Activated CD8-positive, alpha-beta T cell treated with anti-CD3 and anti-CD28 coated beads for 36 hours (primary cell): ENCODE measurements around the gene C16orf74. TPM values are rescaled to one million over a fixed set of nuclear protein-coding genes. Genes with fewer than 3 reads are reported as not detected.

Source experiments
- ATAC-seq: fragments of 200-7000 bp; cut with Tn5 transposase; one replicate; pipeline ENCODE4 v1.10.0; 2021; ENCODE audit warnings: mild to moderate bottlenecking, moderate library complexity
- CTCF ChIA-PET: fragments of 350-600 bp; sonication (Branson Sonifier 250); formaldehyde crosslinking; loops from one replicate; lab custom pipeline; 2021; ENCODE audit warnings: antibody characterized with exemption; lab: Charles Lee
- POLR2A ChIA-PET: fragments of 350-600 bp; sonication (Branson Sonifier 250); formaldehyde crosslinking; loops from one replicate; lab custom pipeline; 2021; ENCODE audit warnings: antibody characterized with exemption; lab: Charles Lee
- DNase-seq: peaks from one replicate; pipeline ENCODE4 v3.0.0-alpha.2; 2020
- H3K27ac Mint-ChIP-seq: one replicate; pipeline ENCODE4 v1.8.0; 2021; ENCODE audit warnings: mild to moderate bottlenecking, mixed read lengths
- H3K27me3 Mint-ChIP-seq: one replicate; pipeline ENCODE4 v1.8.0; 2021; ENCODE audit warnings: mixed read lengths
- H3K36me3 Mint-ChIP-seq: one replicate; pipeline ENCODE4 v1.8.0; 2021; ENCODE audit warnings: low read depth, mixed read lengths
- H3K4me1 Mint-ChIP-seq: one replicate; pipeline ENCODE4 v1.8.0; 2021; ENCODE audit warnings: low read depth, mixed read lengths
- H3K4me3 Mint-ChIP-seq: one replicate; pipeline ENCODE4 v1.8.0; 2021; ENCODE audit warnings: mild to moderate bottlenecking, moderate library complexity, mixed read lengths
- H3K9me3 Mint-ChIP-seq: one replicate; pipeline ENCODE4 v1.8.0; 2021; ENCODE audit warnings: mixed read lengths
- intact Hi-C: fragments of 100-400 bp; cut with micrococcal nuclease; formaldehyde crosslinking; loops from one replicate; pipeline ENCODE4 v1.10.0; 2022
- total RNA-seq, 2 experiments: library from RNA; stranded (reverse); gene quantifications; one replicate each; pipeline ENCODE4 v1.2.3, GENCODE V29; 2021
- TF ChIP-seq, protein P1 (sequence below): fragments of 200-600 bp; IDR thresholded peaks from one replicate; pipeline ENCODE4 v1.8.0; 2022; ENCODE audit warnings: antibody characterized with exemption, mild to moderate bottlenecking

Gene C16orf74
- total RNA-seq, 2 experiments from 2014 or later: 1.1 to 1.4 TPM

DNA sequence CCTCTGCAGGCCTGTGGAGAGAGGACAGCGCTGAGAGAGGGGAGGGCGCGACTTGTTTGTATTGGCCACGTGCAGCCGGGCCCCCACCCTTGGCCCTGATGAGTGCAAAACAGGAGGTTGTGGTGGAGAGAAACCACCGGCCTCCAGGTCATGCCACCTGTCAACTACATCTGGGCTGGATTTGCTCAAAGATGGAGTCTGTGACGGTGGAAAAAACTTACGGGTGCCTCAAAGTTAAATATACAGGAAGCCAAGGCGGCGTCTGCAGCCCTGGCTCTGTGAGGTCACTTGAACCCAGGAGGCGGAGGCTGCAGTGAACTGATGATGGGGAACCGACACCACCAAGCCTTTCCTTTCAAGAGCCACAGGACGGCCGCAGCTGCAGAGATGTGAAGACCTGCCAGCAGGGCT, 15.7 kb downstream of the C16orf74 start:
- POLR2A ChIA-PET: no interaction called here

DNA sequence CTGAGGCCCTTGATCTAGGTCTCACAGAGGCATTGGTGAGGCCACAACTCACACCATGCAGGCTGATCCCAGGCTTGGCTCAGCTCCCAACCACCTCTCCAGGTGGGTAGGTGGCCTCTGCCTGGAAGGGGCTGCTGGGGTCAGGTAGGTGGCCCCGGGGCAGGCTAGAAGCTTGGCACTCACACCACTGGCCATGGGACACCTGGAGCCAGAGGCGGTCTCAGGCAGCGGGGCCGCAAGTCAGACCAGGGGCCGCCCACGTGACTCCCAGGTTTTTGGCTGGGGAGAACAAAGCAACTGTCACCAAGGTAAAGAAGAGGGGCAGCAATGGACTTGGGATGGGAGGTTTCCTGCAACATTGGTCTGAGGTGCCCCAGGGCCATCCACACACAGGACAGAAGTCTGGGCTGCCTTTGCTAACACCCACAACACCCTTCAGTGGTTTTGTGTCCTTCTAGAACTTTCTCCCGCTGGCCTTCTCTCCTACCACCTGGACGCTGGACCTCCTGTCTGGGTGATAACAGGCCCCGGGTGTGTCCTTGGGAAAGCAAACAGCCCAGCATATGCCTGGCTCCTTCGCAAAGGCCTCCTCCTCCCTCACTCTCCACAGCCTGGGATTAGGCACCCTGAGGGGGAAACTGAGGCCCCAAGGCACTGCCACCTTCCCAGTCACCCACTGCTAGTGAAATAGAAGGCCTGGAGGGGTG, 16.4 kb downstream of the C16orf74 start:
- Mint-ChIP-seq H3K27me3 (no peaks in the 10 kb centered on the region), H3K27ac (no peak overlapping the region), H3K4me3 (no peak overlapping the region), H3K36me3 (no peaks in the 10 kb centered on the region), H3K4me1 (peaks cover 28% of the 10 kb centered on the region), H3K9me3 (no peaks in the 10 kb centered on the region)
- no peak for ATAC-seq
- CTCF ChIA-PET: no interaction called here
- TF ChIP-seq, protein P1, sequence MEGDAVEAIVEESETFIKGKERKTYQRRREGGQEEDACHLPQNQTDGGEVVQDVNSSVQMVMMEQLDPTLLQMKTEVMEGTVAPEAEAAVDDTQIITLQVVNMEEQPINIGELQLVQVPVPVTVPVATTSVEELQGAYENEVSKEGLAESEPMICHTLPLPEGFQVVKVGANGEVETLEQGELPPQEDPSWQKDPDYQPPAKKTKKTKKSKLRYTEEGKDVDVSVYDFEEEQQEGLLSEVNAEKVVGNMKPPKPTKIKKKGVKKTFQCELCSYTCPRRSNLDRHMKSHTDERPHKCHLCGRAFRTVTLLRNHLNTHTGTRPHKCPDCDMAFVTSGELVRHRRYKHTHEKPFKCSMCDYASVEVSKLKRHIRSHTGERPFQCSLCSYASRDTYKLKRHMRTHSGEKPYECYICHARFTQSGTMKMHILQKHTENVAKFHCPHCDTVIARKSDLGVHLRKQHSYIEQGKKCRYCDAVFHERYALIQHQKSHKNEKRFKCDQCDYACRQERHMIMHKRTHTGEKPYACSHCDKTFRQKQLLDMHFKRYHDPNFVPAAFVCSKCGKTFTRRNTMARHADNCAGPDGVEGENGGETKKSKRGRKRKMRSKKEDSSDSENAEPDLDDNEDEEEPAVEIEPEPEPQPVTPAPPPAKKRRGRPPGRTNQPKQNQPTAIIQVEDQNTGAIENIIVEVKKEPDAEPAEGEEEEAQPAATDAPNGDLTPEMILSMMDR: no peak
- POLR2A ChIA-PET: no interaction called here
- intact Hi-C loops: no loop called here
- DNase-seq: no peak

More for the DNA sequence above, 15.7 kb downstream of the C16orf74 start:
- TF ChIP-seq, protein P1: no peak
- Mint-ChIP-seq H3K27me3 (no peaks in the 10 kb centered on the region), H3K9me3 (no peaks in the 10 kb centered on the region), H3K4me1 (peaks cover 28% of the 10 kb centered on the region), H3K4me3 (peak overlapping the region; percentile 21), H3K27ac (peak overlapping the region; percentile 25), H3K36me3 (no peaks in the 10 kb centered on the region)
- intact Hi-C loops: no loop called here
- ATAC-seq (peak; percentile 78), DNase-seq (peak; percentile 82)
- CTCF ChIA-PET: no interaction called here

DNA sequence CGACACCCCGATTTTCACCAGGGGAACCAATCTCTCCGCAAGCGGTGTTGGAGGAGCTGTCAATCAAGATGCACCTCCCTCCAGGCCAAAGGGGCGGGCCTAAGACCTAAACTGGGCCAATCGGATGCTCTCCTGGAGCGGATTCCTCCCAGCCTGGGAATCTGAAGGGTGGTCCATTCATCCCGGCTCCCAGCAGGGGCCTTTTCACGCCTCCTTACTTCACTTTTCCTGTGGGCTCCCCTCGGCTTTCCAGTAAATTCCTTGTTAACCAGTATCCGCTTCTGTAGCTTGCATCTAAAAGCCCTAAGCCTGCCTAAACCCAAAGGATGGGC, 17.1 kb downstream of the C16orf74 start:
- intact Hi-C loops: no loop called here
- DNase-seq (no peak), ATAC-seq (no peak)
- H3K27ac Mint-ChIP-seq: no peak overlapping the region
- H3K4me3 Mint-ChIP-seq: no peak overlapping the region
- H3K9me3 Mint-ChIP-seq: no peaks in the 10 kb centered on the region
- peaks cover 28% of the 10 kb centered on the region for H3K4me1 Mint-ChIP-seq
- ChIA-PET CTCF (no interaction called here), POLR2A (no interaction called here)
- H3K27me3 Mint-ChIP-seq: no peaks in the 10 kb centered on the region
- TF ChIP-seq, protein P1: no peak
- no peaks in the 10 kb centered on the region for H3K36me3 Mint-ChIP-seq

DNA sequence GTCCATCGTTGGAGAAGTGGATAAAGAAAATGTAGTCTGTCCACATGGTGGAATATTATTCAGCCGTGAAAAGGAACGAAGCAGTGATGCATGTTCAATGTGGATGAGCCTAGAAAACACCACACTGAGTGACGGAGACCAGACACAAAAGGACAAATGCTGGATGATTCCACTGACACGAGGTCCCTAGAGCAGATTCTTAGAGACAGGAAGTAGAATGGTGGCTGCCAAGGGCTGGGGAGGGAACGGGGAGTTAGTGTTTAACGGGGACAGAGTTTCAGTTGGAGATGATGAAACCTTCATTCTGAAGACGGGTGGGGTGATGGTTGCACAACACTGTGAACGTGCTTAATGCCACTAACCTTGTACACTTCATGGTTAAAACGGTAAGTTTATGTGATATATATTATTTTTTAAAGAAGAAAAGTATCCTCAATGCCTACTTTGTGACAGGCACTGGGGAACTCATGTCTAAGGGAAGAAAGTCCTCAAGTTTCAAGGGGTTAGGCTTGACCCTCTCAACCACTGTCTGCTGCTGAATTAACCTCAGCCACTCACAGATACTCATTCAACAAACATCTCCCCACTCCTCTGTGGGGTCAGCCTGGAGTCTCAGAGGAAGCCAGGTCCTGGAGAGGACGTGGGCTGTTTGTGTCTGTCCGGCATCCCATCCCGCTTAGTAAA, 17.6 kb downstream of the C16orf74 start:
- ChIA-PET POLR2A (no interaction called here), CTCF (no interaction called here)
- no peak for ATAC-seq
- Mint-ChIP-seq H3K27ac (no peak overlapping the region), H3K36me3 (no peaks in the 10 kb centered on the region), H3K4me1 (peaks cover 28% of the 10 kb centered on the region), H3K4me3 (no peak overlapping the region), H3K9me3 (no peaks in the 10 kb centered on the region), H3K27me3 (no peaks in the 10 kb centered on the region)
- TF ChIP-seq, protein P1: no peak
- intact Hi-C loops: no loop called here
- DNase-seq: no peak

DNA sequence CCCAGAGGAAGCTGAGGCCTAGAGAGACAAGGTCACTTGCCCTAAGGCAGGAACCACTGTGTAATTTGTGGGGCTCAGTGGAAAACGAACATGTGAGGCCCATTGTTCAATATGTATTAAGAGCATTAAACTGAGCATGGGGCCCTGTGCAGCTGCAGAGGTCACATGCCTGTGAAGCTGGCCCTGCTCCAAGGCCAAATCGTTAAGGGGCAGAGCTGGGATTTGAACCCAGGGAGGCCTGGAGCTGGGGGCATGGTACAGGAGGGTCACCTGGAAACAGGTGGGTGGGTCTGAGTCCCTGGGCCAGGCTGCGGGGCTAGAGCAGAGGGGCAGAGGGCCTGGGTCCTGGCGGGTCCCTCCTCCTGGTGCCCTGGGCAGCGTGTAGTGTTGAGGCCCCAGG, 19.7 kb downstream of the C16orf74 start:
- TF ChIP-seq, protein P1: no peak
- Mint-ChIP-seq H3K4me3 (no peak overlapping the region), H3K27ac (no peak overlapping the region), H3K27me3 (no peaks in the 10 kb centered on the region), H3K36me3 (no peaks in the 10 kb centered on the region), H3K9me3 (no peaks in the 10 kb centered on the region), H3K4me1 (peaks cover 25% of the 10 kb centered on the region)
- ATAC-seq (no peak), DNase-seq (no peak)
- ChIA-PET POLR2A (no interaction called here), CTCF (no interaction called here)
- intact Hi-C loops: no loop called here
